HL-60/S4 (cell line): ENCODE data around the gene AP1G1.

ENCODE experiments used
- in situ Hi-C: fragments of 300-500 bp; cut with MboI; formaldehyde crosslinking; loops from 2 replicates; pipeline ENCODE4 v1.14.3; 2022; ENCODE audit warnings: low sequenced_read_pairs

Gene AP1G1

GRCh38 chr16:71761097-71761496 lies 47.5 kb downstream of the AP1G1 start:
- in situ Hi-C loops = no loop called here

- in situ Hi-C loops = no loop called here
Observed at GRCh38 chr16:71758293-71758760, 50.3 kb downstream of the AP1G1 start.

DNA sequence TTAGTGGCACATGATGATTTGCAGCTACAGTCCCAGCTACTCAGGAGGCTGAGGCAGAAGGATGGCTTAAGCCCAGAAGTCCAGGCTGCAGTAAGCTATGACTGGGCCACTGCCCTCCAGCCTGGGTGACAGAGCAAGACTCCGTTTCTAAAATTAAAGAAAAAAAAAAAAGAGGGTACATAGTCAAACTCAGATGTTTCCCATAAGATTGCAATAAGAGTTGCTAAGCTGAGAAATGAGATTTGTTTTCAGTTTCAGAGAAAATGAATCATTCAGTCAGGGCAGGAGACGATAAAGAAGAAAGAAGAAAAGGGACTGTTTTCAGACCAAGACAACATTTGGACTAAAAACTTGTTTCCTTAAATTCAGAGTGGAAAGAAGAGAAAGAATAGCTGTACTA lies 54.0 kb downstream of the AP1G1 start:
- in situ Hi-C loops = no loop called here

GRCh38 chr16:71754108-71754507 lies 54.5 kb downstream of the AP1G1 start:
- in situ Hi-C loops = no loop called here

DNA sequence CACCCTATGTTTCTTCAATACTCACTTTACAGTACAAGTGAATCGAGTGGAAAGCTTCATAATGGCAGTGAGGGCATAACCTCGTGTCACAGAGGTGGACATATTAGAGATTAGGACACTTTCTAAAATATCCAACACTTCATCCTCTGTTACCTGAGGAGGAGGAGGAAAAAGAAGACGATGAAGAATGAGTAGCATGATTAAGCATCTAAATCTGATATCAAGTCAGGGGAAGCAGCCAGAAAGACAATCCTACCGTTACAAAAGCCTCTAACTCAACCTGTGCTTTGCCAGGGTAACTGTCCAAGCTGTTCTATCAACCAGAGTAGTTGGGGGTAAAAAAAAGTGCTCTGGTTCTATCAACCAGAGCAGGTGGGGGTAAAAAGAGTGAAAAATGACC lies 60.4 kb downstream of the AP1G1 start:
- in situ Hi-C loops = no loop called here

- in situ Hi-C loops = no loop called here
Observed at GRCh38 chr16:71746442-71747046, 62.1 kb downstream of the AP1G1 start.

- in situ Hi-C loops = no loop called here
Observed at GRCh38 chr16:71738855-71739254, 69.8 kb downstream of the AP1G1 start.

DNA sequence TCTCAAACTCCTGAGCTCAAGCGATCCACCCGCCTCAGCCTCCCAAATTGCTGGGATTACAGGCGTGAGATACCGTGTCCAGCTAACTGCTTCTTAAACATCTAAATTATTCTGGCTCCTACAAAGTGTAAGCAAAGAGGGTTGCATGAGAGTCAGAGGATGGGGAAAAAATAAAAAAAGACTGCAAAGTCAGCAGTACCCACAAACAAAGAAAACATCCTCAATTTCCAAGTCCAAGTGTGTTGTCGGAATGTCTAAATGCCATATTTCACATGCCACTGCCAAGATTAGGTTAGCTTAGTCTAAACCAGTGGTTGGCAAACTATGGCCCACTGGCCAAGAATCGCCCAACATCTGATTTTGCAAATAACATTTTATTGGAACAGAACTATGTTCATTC lies 71.1 kb downstream of the AP1G1 start:
- in situ Hi-C loops = no loop called here

- in situ Hi-C loops = no loop called here
Observed at GRCh38 chr16:71734511-71734910, 74.1 kb downstream of the AP1G1 start.

DNA sequence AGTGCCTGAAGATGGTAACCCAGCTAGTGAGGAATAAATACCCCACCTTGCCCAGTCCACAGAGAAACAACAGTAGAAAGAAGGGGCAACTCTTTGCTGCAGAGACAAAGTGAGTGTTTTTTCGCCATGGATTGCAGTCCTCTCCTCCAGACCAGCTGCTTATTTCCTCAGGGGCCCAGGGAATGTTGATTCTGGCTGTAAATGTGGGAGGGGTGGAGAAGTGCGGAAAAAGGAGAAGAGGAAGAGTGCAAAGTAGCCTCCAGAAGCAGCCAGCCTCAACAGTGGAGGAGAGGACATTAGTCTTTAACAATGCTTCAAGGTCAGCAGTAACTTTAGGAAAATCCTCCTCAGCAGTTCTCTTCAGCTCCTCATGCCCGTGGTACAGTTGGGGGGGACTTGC lies 76.0 kb downstream of the AP1G1 start:
- in situ Hi-C loops = no loop called here

- in situ Hi-C loops = no loop called here
Observed at GRCh38 chr16:71727551-71728324, 80.9 kb downstream of the AP1G1 start.

GRCh38 chr16:71726476-71727315 lies 81.9 kb downstream of the AP1G1 start:
- in situ Hi-C loops = no loop called here

DNA sequence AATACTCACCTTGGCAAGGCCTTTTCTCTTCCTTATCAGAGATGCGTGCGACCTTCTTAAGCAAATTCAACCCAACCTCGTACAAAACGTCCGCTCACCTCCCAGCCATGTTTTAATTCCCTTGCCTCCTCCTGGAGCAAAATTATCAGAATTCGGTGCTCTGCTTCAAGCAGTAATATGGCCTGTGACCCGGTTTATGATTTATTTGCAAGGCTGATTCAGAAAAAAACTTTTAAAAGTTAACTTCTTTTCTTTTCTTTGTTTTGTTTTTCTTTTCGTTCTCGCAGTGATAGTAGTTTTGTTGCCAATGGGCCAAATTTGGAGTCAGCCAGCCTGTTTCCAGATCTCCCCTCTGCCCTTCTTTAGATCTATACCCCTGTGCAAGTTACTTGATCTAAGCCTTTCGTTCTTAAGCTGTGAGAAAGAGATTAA lies 84.3 kb downstream of the AP1G1 start, which contains the start of gene PHLPP2:
PHLPP2 (minus strand) TSS at position 382 of the 432 bp plus-strand sequence. CDS start 9,906 bp downstream, outside the sequence.
- in situ Hi-C loops = no loop called here

DNA sequence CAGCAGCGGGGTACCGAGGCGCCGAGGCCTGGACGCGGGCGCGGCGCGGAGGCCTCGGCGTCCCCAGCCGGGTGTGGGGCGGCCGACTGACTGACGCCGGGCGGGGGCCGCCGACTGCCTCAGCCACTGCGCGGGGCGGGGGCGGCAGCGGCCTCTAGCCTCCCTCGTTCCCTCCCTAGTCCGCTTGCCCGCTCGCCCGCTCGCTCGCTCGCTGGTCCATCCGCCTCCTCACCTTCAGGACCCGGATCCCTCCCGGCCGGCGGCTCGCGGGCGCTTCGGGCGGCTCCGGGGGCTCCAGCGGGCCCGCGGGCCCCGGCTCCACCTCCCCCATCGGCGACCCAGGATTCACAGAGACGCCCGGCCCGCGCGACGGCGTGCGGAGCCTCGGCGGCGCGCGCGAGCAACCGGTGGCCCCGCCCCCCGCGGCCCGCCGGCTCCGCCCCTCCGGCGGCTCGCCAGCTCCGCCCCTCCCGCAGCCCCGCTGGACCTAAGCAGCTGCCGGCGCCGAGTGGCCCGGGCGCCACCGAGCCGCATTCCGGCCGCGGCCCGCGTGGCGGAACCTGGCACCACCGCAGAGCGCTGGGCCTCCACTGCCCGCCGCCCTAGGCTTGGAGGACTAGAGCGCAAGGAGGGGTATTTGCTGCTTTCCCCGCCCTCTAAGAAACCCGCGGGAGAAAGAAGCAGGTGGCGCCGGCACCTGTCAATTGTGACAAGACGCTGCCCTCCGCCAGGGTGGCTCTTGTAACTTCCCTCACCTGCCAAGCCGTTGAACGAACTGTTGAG lies 84.9 kb downstream of the AP1G1 start:
- in situ Hi-C loops = no loop called here

- in situ Hi-C loops = no loop called here
Observed at GRCh38 chr16:71722801-71723536, 85.7 kb downstream of the AP1G1 start.

DNA sequence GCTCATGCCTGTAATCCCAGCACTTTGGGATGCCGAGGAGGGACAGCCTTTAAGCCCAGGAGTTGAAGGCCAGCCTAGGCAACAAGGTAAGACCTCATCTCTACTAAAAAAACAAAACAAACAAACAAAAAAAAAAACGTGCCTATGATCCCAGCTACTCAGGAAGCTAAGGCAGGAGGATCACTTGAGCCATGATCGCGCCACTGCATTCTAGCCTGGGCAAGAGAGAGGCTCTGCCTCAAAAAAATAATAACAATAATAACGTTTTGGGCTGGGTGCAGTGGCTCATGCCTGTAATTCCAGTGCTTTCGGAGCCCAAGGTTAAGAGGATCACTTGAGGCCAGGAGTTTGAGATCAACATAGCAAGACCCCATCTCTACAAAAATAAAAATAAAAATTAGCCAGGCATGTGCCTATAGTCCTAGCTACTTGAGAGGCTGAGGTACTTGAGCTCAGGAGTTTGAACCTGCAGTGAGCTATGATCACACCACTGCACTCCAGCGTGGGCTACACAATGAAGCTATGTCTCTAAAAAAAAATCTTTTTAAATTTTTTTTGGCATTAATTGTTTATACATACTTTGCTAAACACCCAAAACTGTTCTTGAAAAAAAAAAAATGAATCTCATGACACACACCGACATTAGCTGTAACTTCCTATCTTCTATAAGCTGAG lies 87.4 kb downstream of the AP1G1 start:
- in situ Hi-C loops = no loop called here

DNA sequence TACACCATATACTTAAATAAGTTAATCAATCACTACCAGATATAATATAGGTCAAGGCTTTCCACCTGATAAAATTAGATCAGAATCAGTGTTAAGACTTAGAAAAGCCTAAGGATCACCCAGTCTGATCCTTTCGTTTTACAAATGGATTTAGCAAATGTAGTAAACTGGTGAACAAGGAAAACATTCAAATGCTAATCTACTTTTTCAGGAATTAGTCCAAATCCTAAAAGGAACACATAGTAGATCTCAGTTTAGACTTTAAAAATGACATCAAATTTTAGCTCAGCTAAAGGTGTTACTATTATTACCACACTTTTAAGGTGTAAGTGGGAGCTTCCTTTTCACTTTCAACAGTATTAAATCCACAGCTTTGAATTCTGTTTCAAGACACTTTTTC lies 96.1 kb downstream of the AP1G1 start:
- in situ Hi-C loops = no loop called here

DNA sequence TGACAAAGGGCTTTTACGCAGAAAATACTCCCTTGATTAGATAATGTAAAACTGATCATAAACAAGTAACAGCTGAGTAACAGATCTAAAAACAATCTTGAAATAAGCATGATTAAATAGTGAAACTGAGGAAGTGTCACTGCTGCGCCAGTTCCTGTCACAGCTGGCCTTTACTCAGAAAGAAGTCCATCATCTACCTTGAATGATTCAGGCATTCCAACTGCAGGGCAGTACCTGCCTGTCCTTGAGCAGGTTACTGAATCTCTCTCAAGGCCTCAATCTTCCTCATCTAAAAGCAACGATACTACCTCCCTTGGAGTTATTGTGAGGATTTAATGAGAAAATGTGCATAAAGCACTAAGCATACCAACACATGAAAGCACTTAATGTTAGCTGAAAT lies 96.8 kb downstream of the AP1G1 start:
- in situ Hi-C loops = no loop called here

GRCh38 chr16:71709229-71709781 lies 99.3 kb downstream of the AP1G1 start:
- in situ Hi-C loops = no loop called here
